IMR-90 (cell line): ENCODE measurements around the gene DBP. TPM values are rescaled to one million over a fixed set of nuclear protein-coding genes. Genes with fewer than 3 reads are reported as not detected.
A peak's percentile ranks its signal among the peaks of the same experiment; 100 is the strongest.

ENCODE experiments used
- ATAC-seq: fragments of 200-7000 bp; cut with Tn5 transposase; 2 replicates; pipeline ENCODE4 v1.9.1; 2020; ENCODE audit warnings: low read depth, mild to moderate bottlenecking, moderate library complexity
- BruUV-seq: library from RNA; stranded (reverse); fragments of 400-500 nt; replicated peaks from 2 replicates; lab custom pipeline; 2021; lab: Mats Ljungman, UMichigan
- CTCF ChIA-PET: fragments of 300-600 bp; formaldehyde crosslinking; extraction: SDS; loops from one replicate; lab custom pipeline; 2021; ENCODE audit warnings: antibody characterized with exemption; lab: Yijun Ruan, JAX
- POLR2A ChIA-PET: fragments of 300-600 bp; sonication (Branson Sonifier 250); formaldehyde crosslinking; loops from one replicate; lab custom pipeline; 2022; ENCODE audit warnings: antibody characterized with exemption; ENCODE audit not compliant: unreplicated experiment; lab: Charles Lee
- DNase-seq: peaks from one replicate; pipeline ENCODE4 v3.0.0; 2013
- H2AFZ ChIP-seq: replicated peaks from 2 replicates; pipeline ENCODE3; 2013; ENCODE audit warnings: low read length, mild to moderate bottlenecking; ENCODE audit not compliant: poor library complexity
- H2AK5ac ChIP-seq: 2 replicates; pipeline ENCODE4 v1.6.1; 2013; ENCODE audit warnings: low read depth, low read length, inconsistent platforms
- H2AK9ac ChIP-seq: replicated peaks from 2 replicates; pipeline ENCODE3; 2013; ENCODE audit warnings: mild to moderate bottlenecking, low read depth, low read length, moderate library complexity; ENCODE audit not compliant: poor library complexity
- H2BK120ac ChIP-seq: 2 replicates; pipeline ENCODE4 v1.6.1; 2013; ENCODE audit warnings: low read depth, low read length, inconsistent platforms
- H2BK15ac ChIP-seq: 3 replicates; pipeline ENCODE4 v1.6.1; 2013; ENCODE audit warnings: low read depth, low read length, inconsistent platforms
- H2BK20ac ChIP-seq: 2 replicates; pipeline ENCODE4 v1.6.1; 2013; ENCODE audit warnings: low read depth, mild to moderate bottlenecking, inconsistent platforms, low read length, moderate library complexity
- H2BK5ac ChIP-seq: 2 replicates; pipeline ENCODE4 v1.6.1; 2013; ENCODE audit warnings: mild to moderate bottlenecking, low read depth, low read length, inconsistent platforms; ENCODE audit not compliant: poor library complexity, severe bottlenecking
- H3K14ac ChIP-seq: replicated peaks from 2 replicates; pipeline ENCODE4 v1.6.1; 2013; ENCODE audit warnings: low read depth, low read length, inconsistent platforms
- H3K18ac ChIP-seq: 2 replicates; pipeline ENCODE4 v1.6.1; 2013; ENCODE audit warnings: low read depth, low read length, control low read depth
- H3K23ac ChIP-seq: 2 replicates; pipeline ENCODE4 v1.6.1; 2013; ENCODE audit warnings: low read depth, low read length, inconsistent platforms
- H3K27ac ChIP-seq: 2 replicates; pipeline ENCODE4 v1.5.1; 2013; ENCODE audit warnings: mild to moderate bottlenecking, control low read depth, low read length; ENCODE audit not compliant: insufficient read depth
- H3K27me3 ChIP-seq: 2 replicates; pipeline ENCODE4 v1.6.1; 2013; ENCODE audit warnings: low read length; ENCODE audit not compliant: control insufficient read depth, insufficient read depth
- H3K36me3 ChIP-seq: 2 replicates; pipeline ENCODE4 v1.6.1; 2013; ENCODE audit warnings: low read length, mixed read lengths; ENCODE audit not compliant: control insufficient read depth, insufficient read depth
- H3K4ac ChIP-seq: 2 replicates; pipeline ENCODE4 v1.6.1; 2013; ENCODE audit warnings: low read depth, low read length, inconsistent platforms
- H3K4me1 ChIP-seq: 2 replicates; pipeline ENCODE4 v1.6.1; 2013; ENCODE audit warnings: low read length, mixed read lengths; ENCODE audit not compliant: control insufficient read depth, insufficient read depth
- H3K4me2 ChIP-seq: 2 replicates; pipeline ENCODE4 v1.6.1; 2013; ENCODE audit warnings: low read depth, mild to moderate bottlenecking, control low read depth, low read length, moderate library complexity
- H3K4me3 ChIP-seq: 2 replicates; pipeline ENCODE4 v1.5.1; 2013; ENCODE audit warnings: low read depth, mild to moderate bottlenecking, control low read depth, low read length, moderate library complexity; ENCODE audit not compliant: insufficient read depth
- H3K56ac ChIP-seq: 2 replicates; pipeline ENCODE4 v1.6.1; 2013; ENCODE audit warnings: low read length, inconsistent platforms; ENCODE audit not compliant: insufficient read depth; ENCODE audit errors: extremely low read depth
- H3K79me1 ChIP-seq, 2 experiments: 2 replicates each; pipeline ENCODE4 v1.6.1; 2013; ENCODE audit warnings: low read length in 2 of 2, inconsistent platforms in 1 of 2, low read depth in 1 of 2
- H3K9ac ChIP-seq: 2 replicates; pipeline ENCODE4 v1.6.1; 2013; ENCODE audit warnings: low read depth, low read length, control low read depth
- H3K9me1 ChIP-seq: 2 replicates; pipeline ENCODE4 v1.6.1; 2013; ENCODE audit warnings: low read length, inconsistent platforms; ENCODE audit not compliant: insufficient read depth
- H3K9me3 ChIP-seq: 2 replicates; pipeline ENCODE4 v1.6.1; 2013; ENCODE audit warnings: low read length; ENCODE audit not compliant: control insufficient read depth, insufficient read depth
- H4K20me1 ChIP-seq: 2 replicates; pipeline ENCODE4 v1.6.1; 2013; ENCODE audit warnings: low read length, inconsistent platforms; ENCODE audit not compliant: insufficient read depth
- H4K5ac ChIP-seq: 2 replicates; pipeline ENCODE4 v1.6.1; 2013; ENCODE audit warnings: mild to moderate bottlenecking, low read depth, low read length, control low read depth
- H4K8ac ChIP-seq, 2 experiments: 2 replicates each; pipeline ENCODE4 v1.6.1; 2013; ENCODE audit warnings: low read depth in 2 of 2, low read length in 2 of 2, control low read depth in 1 of 2, inconsistent platforms in 1 of 2
- H4K91ac ChIP-seq: 2 replicates; pipeline ENCODE4 v1.6.1; 2013; ENCODE audit warnings: low read depth, low read length, inconsistent platforms; ENCODE audit not compliant: insufficient read depth
- BHLHE40 ChIP-seq: fragments of 150-350 bp; IDR thresholded peaks from 2 replicates; pipeline ENCODE4 v1.6.1; 2016; ENCODE audit warnings: mild to moderate bottlenecking, low read depth, low read length
- CEBPB ChIP-seq: IDR thresholded peaks from 2 replicates; pipeline ENCODE4 v1.6.1; 2012; ENCODE audit warnings: low read depth, low read length, improper control_type of control experiment
- CHD1 ChIP-seq: IDR thresholded peaks from 2 replicates; pipeline ENCODE4 v1.6.1; 2012; ENCODE audit warnings: low read depth, low read length, improper control_type of control experiment
- CTCF ChIP-seq: conservative IDR thresholded peaks from 2 replicates; pipeline ENCODE4 v1.5.1; 2012; ENCODE audit warnings: mild to moderate bottlenecking, low read depth, low read length, improper control_type of control experiment
- ELK1 ChIP-seq: fragments of 150-350 bp; IDR thresholded peaks from 2 replicates; pipeline ENCODE4 v1.6.1; 2016; ENCODE audit warnings: low read depth, mild to moderate bottlenecking, low read length, moderate library complexity, borderline replicate concordance
- FOS ChIP-seq: fragments of 150-350 bp; IDR thresholded peaks from 2 replicates; pipeline ENCODE4 v1.6.1; 2016; ENCODE audit warnings: low read depth, low read length
- MAFK ChIP-seq: IDR thresholded peaks from 2 replicates; pipeline ENCODE4 v1.6.1; 2012; ENCODE audit warnings: low read depth, low read length, improper control_type of control experiment
- MAZ ChIP-seq: IDR thresholded peaks from 2 replicates; pipeline ENCODE4 v1.6.1; 2012; ENCODE audit warnings: low read depth, mild to moderate bottlenecking, low read length, improper control_type of control experiment, moderate library complexity, borderline replicate concordance
- MXI1 ChIP-seq: IDR thresholded peaks from 2 replicates; pipeline ENCODE4 v1.6.1; 2012; ENCODE audit warnings: low read depth, mild to moderate bottlenecking, low read length, moderate library complexity, borderline replicate concordance
- NFE2L2 ChIP-seq: fragments of 150-350 bp; IDR thresholded peaks from 2 replicates; pipeline ENCODE4 v1.6.1; 2016; ENCODE audit warnings: low read depth, mild to moderate bottlenecking, low read length
- POLR2A ChIP-seq: IDR thresholded peaks from 2 replicates; pipeline ENCODE4 v1.6.1; 2012; ENCODE audit warnings: mild to moderate bottlenecking, low read depth, low read length
- RAD21 ChIP-seq: IDR thresholded peaks from 2 replicates; pipeline ENCODE4 v1.6.1; 2012; ENCODE audit warnings: low read length, improper control_type of control experiment
- RCOR1 ChIP-seq: IDR thresholded peaks from 2 replicates; pipeline ENCODE4 v1.6.1; 2012; ENCODE audit warnings: mild to moderate bottlenecking, low read length, improper control_type of control experiment; ENCODE audit not compliant: insufficient replicate concordance
- RFX5 ChIP-seq: IDR thresholded peaks from 2 replicates; pipeline ENCODE4 v1.8.0; 2012; ENCODE audit warnings: low read depth, mild to moderate bottlenecking, low read length, moderate library complexity
- SMC3 ChIP-seq: fragments of 150-350 bp; IDR thresholded peaks from 2 replicates; pipeline ENCODE4 v1.6.1; 2016; ENCODE audit warnings: low read depth, mild to moderate bottlenecking, antibody characterized with exemption, low read length, moderate library complexity
- USF2 ChIP-seq: fragments of 150-350 bp; IDR thresholded peaks from 2 replicates; pipeline ENCODE4 v1.6.1; 2017; ENCODE audit warnings: mild to moderate bottlenecking, antibody characterized with exemption, low read length, low read depth
- whole genome bisulfite sequencing, 2 experiments: methylation state at CpG; one replicate each; pipeline versions ENCODE4 v1.1.5 to v1.1.7; 2013; ENCODE audit warnings: missing lambda C conversion rate in 2 of 2; ENCODE audit not compliant: insufficient read length in 1 of 2; ENCODE audit errors: extremely low coverage in 2 of 2; 5-methylcytosine and 5-hydroxymethylcytosine counted together
- dilution Hi-C: fragments of 300-500 bp; cut with HindIII; formaldehyde crosslinking; loops from one replicate; pipeline ENCODE4 v1.14.3; 2018; ENCODE audit warnings: low sequenced_read_pairs; ENCODE audit not compliant: unreplicated experiment
- in situ Hi-C: fragments of 300-500 bp; cut with MboI; formaldehyde crosslinking; loops from 3 replicates; pipeline ENCODE4 v1.14.3; 2019; ENCODE audit warnings: low sequenced_read_pairs, inconsistent platforms, mixed read lengths
- intact Hi-C: fragments of 100-400 bp; cut with micrococcal nuclease; formaldehyde crosslinking; loops from 2 replicates; pipeline ENCODE4 v1.10.0; 2022
- polyA plus RNA-seq, 3 experiments: library from polyadenylated mRNA; depleted of rRNA; stranded (reverse); fragments of >200 nt; gene quantifications; 2 replicates each; pipeline ENCODE4 v1.2.3, GENCODE V29; 2012; ENCODE audit warnings: low replicate concordance in 1 of 3
- total RNA-seq: library from RNA; depleted of rRNA; stranded (reverse); fragments of >200 nt; gene quantifications from 2 replicates; pipeline ENCODE4 v1.2.3, GENCODE V29; 2012

DBP gene
- total and polyA plus RNA-seq, 2 of the 4 experiments (the other 2 are of a cell fraction): 3.0 to 3.6 TPM

GRCh38 chr19:48663667-48664066 is 26.5 kb upstream of the DBP start:
- Histone ChIP-seq H3K36me3 (no peaks in the 10 kb centered on the region), H3K14ac (no peak overlapping the region), H4K8ac (no peak overlapping the region), H4K20me1 (no peaks in the 10 kb centered on the region), H2AK5ac (no peak overlapping the region), H3K4me1 (no peaks in the 10 kb centered on the region), H3K9me3 (no peaks in the 10 kb centered on the region), H3K23ac (no peak overlapping the region), H3K4me2 (no peak overlapping the region), H3K27ac (no peak overlapping the region), H4K5ac (no peak overlapping the region), H2BK120ac (no peak overlapping the region), H2BK20ac (no peak overlapping the region), H3K4me3 (no peak overlapping the region), H2AFZ (no peak overlapping the region), H2BK5ac (no peak overlapping the region), H2BK15ac (no peak overlapping the region), H3K56ac (no peak overlapping the region), H3K9me1 (no peaks in the 10 kb centered on the region), H3K9ac (no peak overlapping the region), H2AK9ac (peak overlapping the region; percentile 39), H3K27me3 (peaks cover 2% of the 10 kb centered on the region), H3K18ac (no peak overlapping the region), H4K91ac (no peak overlapping the region), H3K4ac (no peak overlapping the region), H3K79me1 (no peaks in the 10 kb centered on the region)
- no TSS peak for BruUV-seq
- in situ Hi-C loops: no loop called here
- ATAC-seq (no peak), DNase-seq (no peak)
- CTCF ChIA-PET: no interaction called here
- 81% methylated on average over 3 of the region's 4 CpGs; no CpG with 5 or more reads in 1 of the 2 experiments for WGBS, 2 experiments
- TF ChIP-seq USF2: no peak
- no peak for TF ChIP-seq SMC3
- no peak for TF ChIP-seq FOS
- no peak for TF ChIP-seq CEBPB
- no peak for TF ChIP-seq RFX5
- TF ChIP-seq MAZ: no peak
- no peak for TF ChIP-seq CHD1
- no peak for TF ChIP-seq ELK1
- TF ChIP-seq POLR2A: no peak
- no peak for TF ChIP-seq MAFK
- no peak for TF ChIP-seq BHLHE40
- no peak for TF ChIP-seq MXI1
- TF ChIP-seq RCOR1: no peak
- no peak for TF ChIP-seq RAD21
- no peak for TF ChIP-seq CTCF
- TF ChIP-seq NFE2L2: no peak
- POLR2A ChIA-PET: no interaction called here
- intact Hi-C loops: no loop called here
- dilution Hi-C loops: no loop called here
